Measurements from ENCODE around the gene ARFGAP3.

GRCh38 chr22:42777126-42777525 is 79.9 kb downstream of the ARFGAP3 start:
- TF ChIP-seq SP1 (IDR thresholded peaks at IDR 0.05) (no peak), FOXM1 (IDR thresholded peaks at IDR 0.05; ENCODE audit: borderline replicate concordance) (no peak)
